OCI-LY7 (cell line): ENCODE results near the gene LAPTM5. TPM values are rescaled to one million over a fixed set of nuclear protein-coding genes. Genes with fewer than 3 reads are reported as not detected.

Experiments used
- BruUV-seq: library from RNA; stranded (reverse); fragments of 400-500 nt; replicated peaks from 2 replicates; lab custom pipeline; 2021; lab: Mats Ljungman, UMichigan
- CTCF ChIA-PET: fragments of 300-600 bp; sonication (Branson Sonifier 250); formaldehyde crosslinking; loops from one replicate; lab custom pipeline; 2022; ENCODE audit warnings: antibody characterized with exemption; ENCODE audit not compliant: unreplicated experiment; lab: Charles Lee
- POLR2A ChIA-PET: fragments of 300-600 bp; sonication (Branson Sonifier 250); formaldehyde crosslinking; loops from one replicate; lab custom pipeline; 2022; ENCODE audit warnings: antibody characterized with exemption; lab: Charles Lee
- DNase-seq: peaks from one replicate; pipeline ENCODE4 v3.0.0-alpha.2; 2015; ENCODE audit warnings: low spot score
- H2AFZ ChIP-seq: fragments of 200-600 bp; sonication (generic), shearing (Covaris generic); 2 replicates; pipeline ENCODE4 v1.6.1; 2014; ENCODE audit warnings: mild to moderate bottlenecking, antibody characterized with exemption, low read length, moderate library complexity
- H3K27ac ChIP-seq: fragments of 200-600 bp; sonication (generic); 2 replicates; pipeline ENCODE4 v1.5.1; 2014; ENCODE audit warnings: mixed run types, low read depth, mild to moderate bottlenecking, moderate library complexity, low read length, inconsistent platforms; ENCODE audit not compliant: poor library complexity, severe bottlenecking
- H3K36me3 ChIP-seq: fragments of 200-600 bp; sonication (generic); 2 replicates; pipeline ENCODE4 v1.6.1; 2014; ENCODE audit warnings: mild to moderate bottlenecking, antibody characterized with exemption, low read length, moderate library complexity, mixed read lengths; ENCODE audit not compliant: insufficient read depth
- H3K4me1 ChIP-seq: fragments of 200-600 bp; sonication (generic); 2 replicates; pipeline ENCODE4 v1.5.1; 2014; ENCODE audit warnings: mild to moderate bottlenecking, low read length; ENCODE audit not compliant: insufficient read depth, poor library complexity, severe bottlenecking
- H3K4me2 ChIP-seq: fragments of 200-600 bp; sonication (generic); 2 replicates; pipeline ENCODE4 v1.6.1; 2014; ENCODE audit warnings: mild to moderate bottlenecking, low read length
- H3K4me3 ChIP-seq: fragments of 200-600 bp; sonication (generic); 2 replicates; pipeline ENCODE4 v1.5.1; 2014; ENCODE audit warnings: mild to moderate bottlenecking, low read depth, low read length; ENCODE audit not compliant: poor library complexity, severe bottlenecking
- H3K79me2 ChIP-seq: fragments of 200-600 bp; sonication (generic); 2 replicates; pipeline ENCODE4 v1.6.1; 2016; ENCODE audit warnings: low read depth, mild to moderate bottlenecking, low read length, moderate library complexity, mixed read lengths; ENCODE audit not compliant: insufficient read depth
- H3K9me2 ChIP-seq: fragments of 200-600 bp; sonication (generic); 2 replicates; pipeline ENCODE4 v1.6.1; 2016; ENCODE audit warnings: mild to moderate bottlenecking, low read length, mixed read lengths; ENCODE audit not compliant: insufficient read depth
- H3K9me3 ChIP-seq: fragments of 200-600 bp; sonication (generic); 2 replicates; pipeline ENCODE4 v1.6.1; 2014; ENCODE audit warnings: mild to moderate bottlenecking, mixed run types, low read length, mixed read lengths
- H4K20me1 ChIP-seq: fragments of 200-600 bp; sonication (generic); 2 replicates; pipeline ENCODE4 v1.6.1; 2014; ENCODE audit warnings: mild to moderate bottlenecking, antibody characterized with exemption, low read length, moderate library complexity, mixed read lengths; ENCODE audit not compliant: insufficient read depth
- CTCF ChIP-seq: fragments of 200-600 bp; sonication (generic); conservative IDR thresholded peaks from 2 replicates; pipeline ENCODE4 v1.5.1; 2014; ENCODE audit warnings: mild to moderate bottlenecking, antibody characterized with exemption, low read length, moderate library complexity, mixed read lengths
- EZH2phosphoT487 ChIP-seq: fragments of 200-600 bp; sonication (generic); IDR thresholded peaks from 2 replicates; pipeline ENCODE4 v1.6.1; 2018; ENCODE audit warnings: low read depth, borderline replicate concordance, mild to moderate bottlenecking, mixed run types, antibody characterized with exemption, low read length, moderate library complexity, mixed read lengths
- intact Hi-C: fragments of 100-400 bp; cut with micrococcal nuclease; formaldehyde crosslinking; loops from one replicate; pipeline ENCODE4 v1.10.0; 2022; ENCODE audit not compliant: unreplicated experiment
- total RNA-seq, 2 experiments: library from RNA; depleted of rRNA in 1 of 2; stranded (reverse); fragments of >200 nt in 1 of 2; shearing (Covaris generic) in 1 of 2; gene quantifications; 2 replicates each; pipeline ENCODE4 v1.2.3, GENCODE V29; 2014 to 2022

LAPTM5 gene
- total RNA-seq, 2 experiments from 2014 or later: 113 to 137 TPM

DNA sequence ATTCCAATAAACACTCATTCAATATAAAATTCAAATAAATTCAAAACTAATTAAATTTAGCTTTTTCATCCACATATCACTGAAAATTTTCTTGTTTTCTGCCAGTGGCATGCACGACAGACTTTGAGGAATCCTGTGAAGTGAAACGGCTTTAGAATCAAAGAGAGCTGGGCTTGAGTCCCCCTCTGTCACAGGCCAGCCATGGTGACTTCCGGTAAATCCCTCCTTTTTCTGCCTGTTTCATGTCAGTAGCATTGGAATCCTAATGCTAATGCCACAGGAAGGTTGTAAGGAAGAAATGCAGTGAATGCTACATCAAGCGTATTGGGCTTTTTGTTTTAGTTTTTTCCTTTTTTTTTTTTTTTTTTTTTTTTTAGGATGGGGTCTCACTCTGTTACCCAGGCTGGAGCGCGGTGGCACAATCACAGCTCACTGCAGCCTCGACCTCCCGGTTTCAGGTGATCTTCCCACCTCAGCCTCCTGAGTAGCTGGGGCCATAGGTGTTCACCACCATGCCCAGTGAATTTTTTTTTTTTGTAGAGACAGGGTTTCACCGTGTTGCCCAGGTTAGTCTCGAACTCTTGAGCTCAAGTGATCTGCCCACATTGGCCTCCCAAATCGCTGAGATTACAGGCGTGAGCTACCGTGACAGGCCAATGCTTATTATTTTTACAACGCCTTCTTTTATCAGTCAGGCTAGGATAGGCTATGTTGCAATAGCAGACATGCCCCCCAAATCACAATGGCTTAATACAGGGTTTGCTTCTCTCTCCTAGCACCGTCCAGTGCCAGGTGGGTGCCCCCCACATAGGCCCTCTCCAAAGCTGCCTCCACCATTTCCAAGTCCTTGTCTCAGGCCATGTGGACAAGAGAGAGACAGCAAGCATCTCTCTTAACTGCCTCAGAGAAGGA, 30.5 kb downstream of the LAPTM5 start:
- H4K20me1 ChIP-seq: no peaks in the 10 kb centered on the region
- BruUV-seq: no TSS peak
- TF ChIP-seq EZH2phosphoT487: no peak
- TF ChIP-seq CTCF: no peak
- H3K4me1 ChIP-seq: peaks cover 36% of the 10 kb centered on the region
- H3K36me3 ChIP-seq: no peaks in the 10 kb centered on the region
- H3K4me3 ChIP-seq: no peak overlapping the region
- no peaks in the 10 kb centered on the region for H3K9me3 ChIP-seq
- H3K4me2 ChIP-seq: no peak overlapping the region
- no peak overlapping the region for H3K27ac ChIP-seq
- no peaks in the 10 kb centered on the region for H3K79me2 ChIP-seq
- H2AFZ ChIP-seq: no peak overlapping the region
- no peak for DNase-seq
- H3K9me2 ChIP-seq: no peaks in the 10 kb centered on the region
- intact Hi-C loops: no loop called here
- ChIA-PET CTCF (interaction anchor here (1.0 to 1.8 kb wide), 4 partner anchors 17 to 51 kb away, joined by 3 to 5 read pairs (median 4); no protein-coding TSS in a partner anchor), POLR2A (interaction anchor here (0.9 to 1.3 kb wide), 3 partner anchors 24 to 53 kb away, joined by 3 to 4 read pairs (median 3); no protein-coding TSS in a partner anchor)

DNA sequence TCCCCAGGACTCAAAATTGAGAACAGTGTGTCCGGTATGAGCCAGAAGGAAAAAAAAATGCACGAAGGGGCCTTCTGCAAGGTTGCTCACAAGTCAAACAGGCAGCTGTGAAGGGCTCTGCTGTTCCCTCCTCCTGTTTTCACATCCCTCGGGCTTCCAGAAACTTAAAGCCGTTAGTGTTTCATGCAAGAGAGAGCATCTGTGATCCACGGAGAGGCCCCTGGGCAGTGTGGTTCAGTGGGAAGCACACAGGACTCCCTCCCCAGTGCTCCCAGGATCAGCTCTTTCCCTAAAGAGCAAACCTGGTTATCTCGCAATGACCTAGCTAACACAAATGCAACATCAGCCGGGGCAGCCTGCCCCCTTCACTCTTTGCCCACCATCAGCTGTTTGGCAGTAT, 31.3 kb downstream of the LAPTM5 start:
- ChIA-PET POLR2A (interaction anchor here (1.0 kb wide), 1 partner anchor 25 kb away, joined by 3 read pairs; no protein-coding TSS in a partner anchor), CTCF (interaction anchor here (1.8 kb wide), 1 partner anchor 52 kb away, joined by 5 read pairs; no protein-coding TSS in a partner anchor)
- Histone ChIP-seq H3K9me2 (no peaks in the 10 kb centered on the region), H3K79me2 (no peaks in the 10 kb centered on the region), H3K4me2 (no peak overlapping the region), H3K27ac (no peak overlapping the region), H3K9me3 (no peaks in the 10 kb centered on the region), H4K20me1 (no peaks in the 10 kb centered on the region), H3K36me3 (no peaks in the 10 kb centered on the region), H2AFZ (no peak overlapping the region), H3K4me1 (peaks cover 32% of the 10 kb centered on the region), H3K4me3 (no peak overlapping the region)
- intact Hi-C loops: no loop called here
- TF ChIP-seq CTCF (no peak), EZH2phosphoT487 (no peak)
- DNase-seq: no peak
- no TSS peak for BruUV-seq
